Endodermal cell (in vitro differentiated cells): ENCODE measurements around the gene CYGB. TPM values are rescaled to one million over a fixed set of nuclear protein-coding genes. Genes with fewer than 3 reads are reported as not detected.

Experiments used
- DNase-seq: peaks from one replicate; pipeline ENCODE4 v3.0.0-alpha.2; 2017
- H3K27ac ChIP-seq: 2 replicates; pipeline ENCODE4 v1.5.1; 2013; ENCODE audit warnings: mild to moderate bottlenecking, low read depth, low read length, moderate library complexity
- H3K27me3 ChIP-seq: 2 replicates; pipeline ENCODE4 v1.6.1; 2013; ENCODE audit warnings: mild to moderate bottlenecking, low read length, moderate library complexity; ENCODE audit not compliant: insufficient read depth, control insufficient read depth, poor library complexity, severe bottlenecking
- H3K36me3 ChIP-seq: 2 replicates; pipeline ENCODE4 v1.7.0; 2013; ENCODE audit warnings: mild to moderate bottlenecking, low read length, moderate library complexity; ENCODE audit not compliant: control insufficient read depth, insufficient read depth
- H3K4me1 ChIP-seq: one replicate; pipeline ENCODE4 v1.7.0; 2013; ENCODE audit warnings: low read length; ENCODE audit not compliant: control insufficient read depth, insufficient read depth
- H3K4me3 ChIP-seq: 2 replicates; pipeline ENCODE4 v1.5.1; 2013; ENCODE audit warnings: mild to moderate bottlenecking, low read length, moderate library complexity
- H3K9ac ChIP-seq: 2 replicates; pipeline ENCODE4 v1.6.1; 2013; ENCODE audit warnings: mild to moderate bottlenecking, low read length, moderate library complexity; ENCODE audit not compliant: poor library complexity, severe bottlenecking; ENCODE audit errors: extremely low read depth
- H3K9me3 ChIP-seq: 2 replicates; pipeline ENCODE4 v1.6.1; 2013; ENCODE audit warnings: mild to moderate bottlenecking, low read length, moderate library complexity; ENCODE audit not compliant: control insufficient read depth
- H3K27ac Mint-ChIP-seq: 2 replicates; pipeline ENCODE4 v1.8.0; 2020; ENCODE audit warnings: mixed read lengths
- H3K27me3 Mint-ChIP-seq: 2 replicates; pipeline ENCODE4 v1.8.0; 2021; ENCODE audit warnings: mild to moderate bottlenecking, mixed read lengths; ENCODE audit not compliant: insufficient read depth
- H3K36me3 Mint-ChIP-seq: 2 replicates; pipeline ENCODE4 v1.8.0; 2020; ENCODE audit warnings: low read depth, mixed read lengths
- H3K4me1 Mint-ChIP-seq: 2 replicates; pipeline ENCODE4 v1.8.0; 2020; ENCODE audit warnings: mixed read lengths
- H3K4me3 Mint-ChIP-seq: 2 replicates; pipeline ENCODE4 v1.8.0; 2020; ENCODE audit warnings: mild to moderate bottlenecking, moderate library complexity, mixed read lengths
- H3K9me3 Mint-ChIP-seq: 2 replicates; pipeline ENCODE4 v1.8.0; 2020; ENCODE audit warnings: mild to moderate bottlenecking, mixed read lengths
- WGBS, 2 experiments: methylation state at CpG; one replicate each; pipeline versions ENCODE4 v1.1.5 to v1.1.7; 2013; ENCODE audit warnings: missing lambda C conversion rate in 2 of 2, mixed read lengths in 1 of 2; ENCODE audit not compliant: insufficient coverage in 1 of 2, insufficient read length in 1 of 2; 5-methylcytosine and 5-hydroxymethylcytosine counted together
- total RNA-seq, 2 donors: library from RNA; stranded (reverse); fragmentation: NEBNext Ultra II Directional in 1 of 2; extraction: Animal tissue kit (Norgen Biotek cat#: 25700) in 1 of 2; gene quantifications; 2 replicates in 1 of 2; 3 replicates in 1 of 2; pipeline ENCODE4 v1.2.1, GENCODE V29; 2021
- TF ChIP-seq, protein P1 (sequence below): fragments of 200-600 bp; sonication (generic); conservative IDR thresholded peaks from 2 replicates; pipeline ENCODE4 v1.5.0; 2021; ENCODE audit warnings: antibody characterized with exemption, mild to moderate bottlenecking

CYGB gene
- total RNA-seq, 2 donors from 2014 or later: 2.0 to 3.4 TPM

DNA sequence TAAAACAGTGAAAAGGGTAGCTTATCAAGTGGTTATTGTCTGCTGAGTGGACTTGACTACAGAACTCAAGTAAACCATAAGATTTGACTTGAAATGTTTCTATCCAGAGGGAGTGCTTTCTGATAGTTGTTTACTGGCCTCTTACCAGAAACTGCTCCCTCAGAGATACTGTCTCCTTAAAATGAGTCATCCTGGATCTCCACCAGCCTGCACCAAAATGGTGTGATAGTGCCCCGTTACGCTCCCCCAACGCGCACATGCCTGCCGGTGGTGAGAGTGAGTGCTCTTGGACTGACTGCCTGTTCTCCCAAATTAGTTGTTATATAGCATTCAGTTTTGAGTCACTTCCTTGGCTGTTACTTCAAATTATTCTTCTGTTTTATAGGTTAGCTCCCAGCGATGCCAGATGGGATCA is 25.2 kb upstream of the CYGB start:
- H3K9ac ChIP-seq: no peak overlapping the region
- H3K4me1 ChIP-seq: peaks cover 5% of the 10 kb centered on the region
- Mint-ChIP-seq H3K27ac (no peak overlapping the region), H3K4me1 (peaks cover 27% of the 10 kb centered on the region), H3K4me3 (no peak overlapping the region), H3K9me3 (no peaks in the 10 kb centered on the region), H3K36me3 (peaks cover 62% of the 10 kb centered on the region), H3K27me3 (no peaks in the 10 kb centered on the region)
- TF ChIP-seq, protein P1, sequence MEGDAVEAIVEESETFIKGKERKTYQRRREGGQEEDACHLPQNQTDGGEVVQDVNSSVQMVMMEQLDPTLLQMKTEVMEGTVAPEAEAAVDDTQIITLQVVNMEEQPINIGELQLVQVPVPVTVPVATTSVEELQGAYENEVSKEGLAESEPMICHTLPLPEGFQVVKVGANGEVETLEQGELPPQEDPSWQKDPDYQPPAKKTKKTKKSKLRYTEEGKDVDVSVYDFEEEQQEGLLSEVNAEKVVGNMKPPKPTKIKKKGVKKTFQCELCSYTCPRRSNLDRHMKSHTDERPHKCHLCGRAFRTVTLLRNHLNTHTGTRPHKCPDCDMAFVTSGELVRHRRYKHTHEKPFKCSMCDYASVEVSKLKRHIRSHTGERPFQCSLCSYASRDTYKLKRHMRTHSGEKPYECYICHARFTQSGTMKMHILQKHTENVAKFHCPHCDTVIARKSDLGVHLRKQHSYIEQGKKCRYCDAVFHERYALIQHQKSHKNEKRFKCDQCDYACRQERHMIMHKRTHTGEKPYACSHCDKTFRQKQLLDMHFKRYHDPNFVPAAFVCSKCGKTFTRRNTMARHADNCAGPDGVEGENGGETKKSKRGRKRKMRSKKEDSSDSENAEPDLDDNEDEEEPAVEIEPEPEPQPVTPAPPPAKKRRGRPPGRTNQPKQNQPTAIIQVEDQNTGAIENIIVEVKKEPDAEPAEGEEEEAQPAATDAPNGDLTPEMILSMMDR: no peak
- no peak for DNase-seq
- H3K27me3 ChIP-seq: no peaks in the 10 kb centered on the region
- no peak overlapping the region for H3K4me3 ChIP-seq
- 85 to 96% methylated on average over 6 of the region's 6 CpGs for WGBS, 2 experiments
- H3K36me3 ChIP-seq: peaks cover 55% of the 10 kb centered on the region
- H3K27ac ChIP-seq: no peak overlapping the region
- H3K9me3 ChIP-seq: no peaks in the 10 kb centered on the region

DNA sequence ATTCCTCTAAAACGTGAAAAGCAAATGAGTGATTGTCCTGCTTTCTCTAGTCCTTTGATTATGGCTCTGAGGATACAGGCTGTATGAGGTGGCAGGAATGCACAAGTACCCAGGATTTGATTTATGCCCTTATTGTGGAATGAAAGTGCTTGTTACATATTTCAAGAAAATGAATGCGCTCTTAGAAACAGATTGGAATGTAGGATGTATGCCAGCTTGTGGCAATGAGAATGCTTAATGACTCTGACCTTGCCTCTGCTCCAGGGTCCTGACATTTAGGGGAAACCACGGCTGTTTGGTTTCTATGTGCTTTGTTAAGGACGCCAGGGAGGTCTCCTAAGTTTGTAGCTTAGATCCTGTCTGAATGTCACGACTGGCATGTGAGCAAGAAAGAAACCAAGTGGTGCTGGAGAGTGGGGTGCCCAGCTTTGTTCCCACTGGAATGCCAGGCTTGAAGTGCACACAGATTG is 24.3 kb upstream of the CYGB start:
- DNase-seq: no peak
- no peak overlapping the region for H3K27ac ChIP-seq
- H3K4me1 ChIP-seq: peaks cover 5% of the 10 kb centered on the region
- TF ChIP-seq, protein P1: no peak
- Mint-ChIP-seq H3K4me3 (no peak overlapping the region), H3K27ac (peak overlapping the region; percentile 46), H3K36me3 (peaks cover 62% of the 10 kb centered on the region), H3K4me1 (peaks cover 22% of the 10 kb centered on the region), H3K27me3 (no peaks in the 10 kb centered on the region), H3K9me3 (no peaks in the 10 kb centered on the region)
- peaks cover 55% of the 10 kb centered on the region for H3K36me3 ChIP-seq
- no peaks in the 10 kb centered on the region for H3K9me3 ChIP-seq
- WGBS, 2 experiments: 85 to 90% methylated on average over 5 of the region's 5 CpGs
- no peak overlapping the region for H3K4me3 ChIP-seq
- H3K27me3 ChIP-seq: no peaks in the 10 kb centered on the region
- H3K9ac ChIP-seq: no peak overlapping the region

DNA sequence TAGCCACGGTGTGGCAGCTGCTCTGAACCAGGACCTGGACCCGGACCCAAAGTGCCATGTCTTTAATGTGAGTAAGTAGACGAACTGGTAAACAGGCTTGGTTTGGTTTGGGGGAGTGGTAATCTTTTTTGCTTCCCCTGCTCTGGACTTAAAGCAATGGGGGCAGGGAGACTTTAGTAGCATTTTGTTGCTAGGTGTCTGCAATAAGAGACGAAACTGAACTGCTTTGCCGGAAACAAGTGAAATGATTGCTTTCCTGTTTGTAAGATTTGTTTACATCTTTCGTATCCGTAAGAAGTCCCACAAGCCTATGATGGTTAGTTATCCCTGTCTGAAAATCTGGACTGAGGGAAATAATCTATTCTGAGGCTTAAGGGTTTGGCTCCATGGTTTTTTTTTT is 23.8 kb upstream of the CYGB start:
- WGBS, 2 experiments: 85 to 95% methylated on average over 5 to 7 of the region's 7 CpGs
- Histone ChIP-seq H3K27me3 (no peaks in the 10 kb centered on the region), H3K9ac (no peak overlapping the region), H3K4me1 (peaks cover 5% of the 10 kb centered on the region), H3K9me3 (no peaks in the 10 kb centered on the region), H3K36me3 (peaks cover 55% of the 10 kb centered on the region), H3K4me3 (peak overlapping the region; percentile 47), H3K27ac (no peak overlapping the region)
- Mint-ChIP-seq H3K27me3 (no peaks in the 10 kb centered on the region), H3K4me3 (no peak overlapping the region), H3K9me3 (no peaks in the 10 kb centered on the region), H3K4me1 (peaks cover 21% of the 10 kb centered on the region), H3K27ac (peak overlapping the region; percentile 46), H3K36me3 (peaks cover 62% of the 10 kb centered on the region)
- TF ChIP-seq, protein P1: no peak
- DNase-seq: no peak
